Smooth muscle cell (in vitro differentiated cells): ENCODE measurements around the gene TRAPPC4. TPM values are rescaled to one million over a fixed set of nuclear protein-coding genes. Genes with fewer than 3 reads are reported as not detected.

Experiments
- DNase-seq: peaks from one replicate; lab custom pipeline; 2025; ENCODE audit not compliant: unreplicated experiment; lab: John Stamatoyannopoulos, UW
- H2AFZ ChIP-seq: fragments of 200-600 bp; sonication (generic); 2 replicates; pipeline ENCODE4 v1.6.0; 2016; ENCODE audit warnings: antibody characterized with exemption, low read depth, mild to moderate bottlenecking
- H3F3A ChIP-seq: fragments of 200-600 bp; sonication (generic); 2 replicates; pipeline ENCODE4 v1.6.0; 2017; ENCODE audit warnings: antibody characterized with exemption, low read depth
- H3K27ac ChIP-seq: fragments of 200-600 bp; sonication (generic); 2 replicates; pipeline ENCODE4 v1.5.1; 2016; ENCODE audit warnings: low read depth, mild to moderate bottlenecking
- H3K27me3 ChIP-seq: fragments of 200-600 bp; sonication (generic); 2 replicates; pipeline ENCODE4 v1.6.1; 2016; ENCODE audit warnings: low read depth, mild to moderate bottlenecking
- H3K36me3 ChIP-seq: fragments of 200-600 bp; sonication (generic); 2 replicates; pipeline ENCODE4 v1.5.1; 2016; ENCODE audit warnings: low read depth
- H3K4me1 ChIP-seq: fragments of 200-600 bp; sonication (generic); 2 replicates; pipeline ENCODE4 v1.5.1; 2016; ENCODE audit warnings: low read depth
- H3K4me2 ChIP-seq: fragments of 200-600 bp; sonication (generic); 2 replicates; pipeline ENCODE4 v1.6.0; 2016; ENCODE audit warnings: mild to moderate bottlenecking
- H3K4me3 ChIP-seq: fragments of 200-600 bp; sonication (generic); 2 replicates; pipeline ENCODE4 v1.5.1; 2016; ENCODE audit warnings: mild to moderate bottlenecking
- H3K79me2 ChIP-seq: fragments of 200-600 bp; sonication (generic); 2 replicates; pipeline ENCODE4 v1.6.0; 2016; ENCODE audit warnings: low read depth, mild to moderate bottlenecking
- H3K9ac ChIP-seq: fragments of 200-600 bp; sonication (generic); 2 replicates; pipeline ENCODE4 v1.6.0; 2016; ENCODE audit warnings: low read depth
- H3K9me3 ChIP-seq: fragments of 200-600 bp; sonication (generic); replicated peaks from 2 replicates; pipeline ENCODE4 v1.5.1; 2016; ENCODE audit warnings: low read depth
- H4K20me1 ChIP-seq: fragments of 200-600 bp; sonication (generic); 2 replicates; pipeline ENCODE4 v1.6.0; 2016; ENCODE audit warnings: low read depth
- CTCF ChIP-seq: fragments of 200-600 bp; sonication (generic); IDR thresholded peaks from 2 replicates; pipeline ENCODE4 v1.5.1; 2017; ENCODE audit warnings: borderline replicate concordance, mild to moderate bottlenecking, antibody characterized with exemption; ENCODE audit not compliant: insufficient read depth, poor library complexity, severe bottlenecking
- WGBS: methylation state at CpG from one replicate; pipeline ENCODE4 v1.1.7; 2016; ENCODE audit warnings: low lambda C conversion rate; 5-methylcytosine and 5-hydroxymethylcytosine counted together
- polyA plus RNA-seq: library from polyadenylated mRNA; unstranded; fragments of >200 nt; fragmentation: Nextera tagmentation; extraction: Ambion mirVana; gene quantifications from 2 replicates; pipeline ENCODE4 v1.2.1, GENCODE V29; 2016
- total RNA-seq: library from RNA; depleted of rRNA; stranded (reverse); fragments of >200 nt; gene quantifications from 2 replicates; pipeline ENCODE4 v1.2.3, GENCODE V29; 2014

TRAPPC4 gene
- total and polyA plus RNA-seq, 2 experiments from 2014 or later: 103 to 168 TPM

- Histone ChIP-seq H3K27ac (peak within 1 kb of the TSS; percentile 53), H3K36me3 (peaks cover 8% of the 10 kb centered on the region), H4K20me1 (no peaks in the 10 kb centered on the region), H3F3A (no peaks in the 10 kb centered on the region), H3K4me1 (peaks cover 17% of the 10 kb centered on the region), H3K9ac (peak within 1 kb of the TSS; percentile 25), H3K4me2 (peak within 1 kb of the TSS; percentile 94), H3K9me3 (no peaks in the 10 kb centered on the region), H2AFZ (peak within 1 kb of the TSS; percentile 94), H3K4me3 (peak within 1 kb of the TSS; percentile 79), H3K79me2 (peaks cover 15% of the 10 kb centered on the region), H3K27me3 (no peaks in the 10 kb centered on the region)
- peak; percentile 73 for DNase-seq
- 1% methylated on average over 54 of the region's 54 CpGs for WGBS
- no peak for TF ChIP-seq CTCF
Observed at GRCh38 chr11:118997627-118998387, 20.8 kb upstream of the TRAPPC4 start, which contains the start of gene CENATAC. TSS of gene CENATAC (plus strand) at chr11:118998138. CDS start at chr11:118998198, 60 bp downstream.

GRCh38 chr11:118998388-118998717, 20.2 kb upstream of the TRAPPC4 start:
- no peak for TF ChIP-seq CTCF
- under 1% methylated on average over 19 of the region's 19 CpGs for WGBS
- peak overlapping the region; percentile 79 for H3K4me3 ChIP-seq
- H3K36me3 ChIP-seq: peaks cover 8% of the 10 kb centered on the region
- H3K27me3 ChIP-seq: no peaks in the 10 kb centered on the region
- no peaks in the 10 kb centered on the region for H3K9me3 ChIP-seq
- H4K20me1 ChIP-seq: no peaks in the 10 kb centered on the region
- peaks cover 15% of the 10 kb centered on the region for H3K79me2 ChIP-seq
- no peak for DNase-seq
- H3K4me1 ChIP-seq: peaks cover 17% of the 10 kb centered on the region
- H3K4me2 ChIP-seq: peak overlapping the region; percentile 94
- H3F3A ChIP-seq: no peaks in the 10 kb centered on the region
- H3K27ac ChIP-seq: peak overlapping the region; percentile 53
- H3K9ac ChIP-seq: peak overlapping the region; percentile 25
- H2AFZ ChIP-seq: peak overlapping the region; percentile 94

GRCh38 chr11:118998822-118999221, 19.7 kb upstream of the TRAPPC4 start:
- no peak for TF ChIP-seq CTCF
- H3K79me2 ChIP-seq: peaks cover 15% of the 10 kb centered on the region
- no peaks in the 10 kb centered on the region for H3F3A ChIP-seq
- peak overlapping the region; percentile 79 for H3K4me3 ChIP-seq
- H3K9me3 ChIP-seq: no peaks in the 10 kb centered on the region
- peak overlapping the region; percentile 94 for H3K4me2 ChIP-seq
- no peaks in the 10 kb centered on the region for H4K20me1 ChIP-seq
- peaks cover 17% of the 10 kb centered on the region for H3K4me1 ChIP-seq
- DNase-seq: no peak
- no peaks in the 10 kb centered on the region for H3K27me3 ChIP-seq
- peak overlapping the region; percentile 94 for H2AFZ ChIP-seq
- peak overlapping the region; percentile 53 for H3K27ac ChIP-seq
- H3K36me3 ChIP-seq: peaks cover 8% of the 10 kb centered on the region
- peak overlapping the region; percentile 25 for H3K9ac ChIP-seq
- 10% methylated on average over 6 of the region's 6 CpGs for WGBS
